Ovary (tissue), 3 donors: ENCODE results near the gene AQP7.

Experiments used
- CTCF ChIP-seq, 3 donors: fragments of 450-650 bp in 2 of 3; fragments of 200-600 bp in 1 of 3; IDR thresholded peaks; one replicate each; pipeline versions ENCODE4 v1.5.1 to v1.8.0; 2016 to 2022; ENCODE audit warnings: antibody characterized with exemption in 3 of 3, mild to moderate bottlenecking in 1 of 3
- POLR2A ChIP-seq: fragments of 450-650 bp; IDR thresholded peaks from one replicate; pipeline ENCODE4 v1.6.1; 2017; ENCODE audit warnings: antibody characterized with exemption, mild to moderate bottlenecking, moderate library complexity
- donor health status: DM: no; HTN: no; CAD: no.

GRCh38 chr9:33351547-33351946, 50.8 kb downstream of the AQP7 start:
- TF ChIP-seq CTCF (IDR thresholded peaks at IDR 0.05) (no peak), POLR2A (no peak)
